ENCODE results near the gene AWAT1.
"Not testable (repeated sequence)": the region's sequence is repeated elsewhere in the genome, so short reads cannot be mapped to it uniquely, and the experiment has no call there.

AWAT1 gene

DNA sequence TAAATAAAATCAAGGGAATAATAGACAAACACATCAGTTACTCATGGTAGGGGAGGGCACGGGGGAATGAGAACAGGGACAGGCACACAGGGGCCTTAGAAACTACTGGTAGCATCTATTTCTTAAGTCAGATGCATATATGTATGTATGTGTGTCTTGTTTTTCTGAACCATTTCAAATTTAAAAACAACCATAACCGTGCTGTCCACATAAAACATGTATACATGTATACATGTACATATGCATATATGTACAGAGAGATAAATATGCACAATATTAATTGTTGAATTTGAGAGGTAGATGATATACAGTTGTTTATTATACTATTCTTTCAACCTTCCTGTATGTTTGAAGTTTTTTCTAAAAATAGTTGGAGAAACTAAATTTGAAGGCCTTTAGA, 7.8 kb upstream of the AWAT1 start:
- no peak for TF ChIP-seq EZH2phosphoT487 (IDR thresholded peaks at IDR 0.05; ENCODE audit: low read depth)
- Histone ChIP-seq H4K20me1 (ENCODE audit: insufficient read depth, low read length) (no peaks in the 10 kb centered on the region), H3K27me3 (ENCODE audit: low read depth, low read length) (no peaks in the 10 kb centered on the region)

DNA sequence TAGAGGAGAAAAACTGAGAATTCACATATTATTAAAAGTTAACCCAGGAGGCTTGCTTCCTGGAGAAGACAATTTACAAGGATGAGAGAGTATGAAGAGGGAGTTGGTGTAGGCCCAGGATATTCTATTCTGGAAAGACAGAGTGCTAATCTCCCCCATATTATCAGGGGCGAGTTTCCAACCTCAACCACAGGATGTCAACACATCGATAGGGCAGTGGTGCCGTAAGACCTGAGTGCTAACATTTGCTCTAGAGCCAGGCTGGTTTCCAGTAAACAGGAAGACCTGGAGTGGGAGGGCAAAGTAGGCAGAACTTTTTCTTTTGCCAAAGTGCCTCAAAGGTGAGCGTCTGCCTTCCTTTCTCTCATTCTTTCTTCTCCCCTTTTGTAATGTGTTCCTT, 2.8 kb upstream of the AWAT1 start:
- Histone ChIP-seq H3K9ac (ENCODE audit: low read length) (no peak overlapping the region), H3K4me1 (ENCODE audit: low read length) (no peaks in the 10 kb centered on the region), H3K9me3 (ENCODE audit: insufficient read depth, low read length) (no peaks in the 10 kb centered on the region), H2AFZ (ENCODE audit: low read depth, low read length) (no peak overlapping the region), H3K27me3 (ENCODE audit: low read depth, low read length) (no peaks in the 10 kb centered on the region), H3K4me3 (ENCODE audit: low read length) (no peak overlapping the region), H3K79me2 (ENCODE audit: low read length) (no peaks in the 10 kb centered on the region), H3K36me3 (replicated peaks; ENCODE audit: low read depth, low read length) (no peaks in the 10 kb centered on the region), H3K4me2 (ENCODE audit: low read length) (no peak overlapping the region), H3K27ac (ENCODE audit: low read length) (no peak overlapping the region), H4K20me1 (ENCODE audit: insufficient read depth, low read length) (no peaks in the 10 kb centered on the region)
- TF ChIP-seq EZH2phosphoT487 (IDR thresholded peaks at IDR 0.05; ENCODE audit: low read depth): no peak
- TF ChIP-seq, protein P1, sequence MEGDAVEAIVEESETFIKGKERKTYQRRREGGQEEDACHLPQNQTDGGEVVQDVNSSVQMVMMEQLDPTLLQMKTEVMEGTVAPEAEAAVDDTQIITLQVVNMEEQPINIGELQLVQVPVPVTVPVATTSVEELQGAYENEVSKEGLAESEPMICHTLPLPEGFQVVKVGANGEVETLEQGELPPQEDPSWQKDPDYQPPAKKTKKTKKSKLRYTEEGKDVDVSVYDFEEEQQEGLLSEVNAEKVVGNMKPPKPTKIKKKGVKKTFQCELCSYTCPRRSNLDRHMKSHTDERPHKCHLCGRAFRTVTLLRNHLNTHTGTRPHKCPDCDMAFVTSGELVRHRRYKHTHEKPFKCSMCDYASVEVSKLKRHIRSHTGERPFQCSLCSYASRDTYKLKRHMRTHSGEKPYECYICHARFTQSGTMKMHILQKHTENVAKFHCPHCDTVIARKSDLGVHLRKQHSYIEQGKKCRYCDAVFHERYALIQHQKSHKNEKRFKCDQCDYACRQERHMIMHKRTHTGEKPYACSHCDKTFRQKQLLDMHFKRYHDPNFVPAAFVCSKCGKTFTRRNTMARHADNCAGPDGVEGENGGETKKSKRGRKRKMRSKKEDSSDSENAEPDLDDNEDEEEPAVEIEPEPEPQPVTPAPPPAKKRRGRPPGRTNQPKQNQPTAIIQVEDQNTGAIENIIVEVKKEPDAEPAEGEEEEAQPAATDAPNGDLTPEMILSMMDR (IDR thresholded peaks at IDR 0.05; ENCODE audit: low read depth, low read length): no peak

More for the DNA sequence above, 7.8 kb upstream of the AWAT1 start:
- Histone ChIP-seq H3K27ac (ENCODE audit: low read length) (no peak overlapping the region), H3K9ac (ENCODE audit: low read length) (no peak overlapping the region), H3K79me2 (ENCODE audit: low read length) (no peaks in the 10 kb centered on the region), H2AFZ (ENCODE audit: low read depth, low read length) (no peak overlapping the region), H3K9me3 (ENCODE audit: insufficient read depth, low read length) (no peaks in the 10 kb centered on the region), H3K36me3 (replicated peaks; ENCODE audit: low read depth, low read length) (no peaks in the 10 kb centered on the region), H3K4me3 (ENCODE audit: low read length) (no peak overlapping the region), H3K4me1 (ENCODE audit: low read length) (no peaks in the 10 kb centered on the region), H3K4me2 (ENCODE audit: low read length) (no peak overlapping the region)

DNA sequence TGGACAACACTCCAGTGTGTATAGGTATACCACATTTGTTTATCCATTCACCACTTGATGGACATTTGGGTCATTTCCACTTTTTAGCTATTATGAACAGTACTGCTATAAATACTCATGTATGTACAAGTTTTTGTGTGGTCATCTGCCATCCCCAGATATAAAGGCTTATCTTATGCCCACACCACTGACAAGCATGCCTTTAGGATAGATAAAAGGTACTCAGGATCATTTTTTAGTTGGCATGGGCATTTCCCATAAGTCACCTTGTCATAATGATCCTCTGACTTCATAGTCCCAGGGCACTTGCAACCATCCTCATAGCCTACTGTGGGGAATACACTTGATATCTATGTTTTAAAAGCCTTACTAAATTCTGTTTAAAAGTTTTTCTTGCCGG, 6.3 kb downstream of the AWAT1 start:
- no peaks in the 10 kb centered on the region for H3K27me3 ChIP-seq (ENCODE audit: low read depth, low read length)
- no peaks in the 10 kb centered on the region for H4K20me1 ChIP-seq (ENCODE audit: insufficient read depth, low read length)
- H3K4me1 ChIP-seq (ENCODE audit: low read length): no peaks in the 10 kb centered on the region
- H2AFZ ChIP-seq (ENCODE audit: low read depth, low read length): no peak overlapping the region
- H3K9me3 ChIP-seq (ENCODE audit: insufficient read depth, low read length): no peaks in the 10 kb centered on the region
- no peaks in the 10 kb centered on the region for H3K36me3 ChIP-seq (replicated peaks; ENCODE audit: low read depth, low read length)
- H3K79me2 ChIP-seq (ENCODE audit: low read length): no peaks in the 10 kb centered on the region
- no peak overlapping the region for H3K4me2 ChIP-seq (ENCODE audit: low read length)
- H3K9ac ChIP-seq (ENCODE audit: low read length): no peak overlapping the region
- TF ChIP-seq, protein P1 (IDR thresholded peaks at IDR 0.05; ENCODE audit: low read depth, low read length): no peak
- no peak for TF ChIP-seq EZH2phosphoT487 (IDR thresholded peaks at IDR 0.05; ENCODE audit: low read depth)
- H3K27ac ChIP-seq (ENCODE audit: low read length): no peak overlapping the region
- no peak overlapping the region for H3K4me3 ChIP-seq (ENCODE audit: low read length)

DNA sequence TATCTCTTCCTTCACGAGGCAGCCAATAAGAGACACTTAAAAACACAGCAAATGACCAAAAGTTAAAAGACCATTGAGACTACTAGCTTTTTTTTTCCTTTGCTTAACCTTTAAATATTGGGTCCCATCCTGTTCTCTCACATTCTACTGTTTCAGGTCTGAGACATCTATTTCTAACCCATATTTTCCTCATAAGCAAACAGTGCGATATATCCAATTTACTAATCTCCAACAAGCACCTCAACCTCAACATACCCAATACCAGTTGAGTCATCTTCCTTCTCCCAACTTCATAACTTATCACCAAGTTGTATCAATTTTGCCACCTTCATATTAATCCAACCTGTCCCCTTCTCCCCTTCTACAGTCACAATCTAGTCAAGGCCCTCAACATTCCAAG, 7.0 kb downstream of the AWAT1 start:
- Histone ChIP-seq H3K27ac (ENCODE audit: low read length) (no peak overlapping the region), H3K4me1 (ENCODE audit: low read length) (no peaks in the 10 kb centered on the region), H3K27me3 (ENCODE audit: low read depth, low read length) (no peaks in the 10 kb centered on the region), H4K20me1 (ENCODE audit: insufficient read depth, low read length) (no peaks in the 10 kb centered on the region), H3K9ac (ENCODE audit: low read length) (no peak overlapping the region), H3K4me2 (ENCODE audit: low read length) (no peak overlapping the region), H3K4me3 (ENCODE audit: low read length) (no peak overlapping the region), H2AFZ (ENCODE audit: low read depth, low read length) (no peak overlapping the region), H3K79me2 (ENCODE audit: low read length) (no peaks in the 10 kb centered on the region), H3K36me3 (replicated peaks; ENCODE audit: low read depth, low read length) (no peaks in the 10 kb centered on the region), H3K9me3 (ENCODE audit: insufficient read depth, low read length) (no peaks in the 10 kb centered on the region)
- TF ChIP-seq EZH2phosphoT487 (IDR thresholded peaks at IDR 0.05; ENCODE audit: low read depth): no peak
- TF ChIP-seq, protein P1 (IDR thresholded peaks at IDR 0.05; ENCODE audit: low read depth, low read length): no peak

DNA sequence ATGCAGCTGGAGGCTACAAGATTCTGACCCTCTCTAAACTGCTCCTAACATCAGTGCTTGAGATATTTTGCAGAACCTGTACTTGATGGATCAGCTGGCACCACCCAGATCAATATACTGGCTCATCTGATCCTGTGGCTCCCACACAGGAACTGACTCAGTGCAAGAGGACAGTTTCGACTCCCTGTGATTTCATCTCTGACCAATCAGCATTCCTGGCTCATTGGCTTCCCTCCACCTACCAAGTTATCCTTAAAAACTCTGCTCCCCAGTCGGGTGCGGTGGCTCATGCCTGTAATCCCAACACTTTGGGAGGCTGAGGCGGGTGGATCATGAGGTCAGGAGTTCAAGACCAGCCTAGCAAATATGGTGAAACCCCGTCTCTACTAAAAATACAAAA, 9.1 kb downstream of the AWAT1 start:
- not testable (repeated sequence) for H3K9me3 ChIP-seq (ENCODE audit: insufficient read depth, low read length); H3K27me3 ChIP-seq (ENCODE audit: low read depth, low read length); H3K4me1 ChIP-seq (ENCODE audit: low read length)

More for the DNA sequence above, 9.1 kb downstream of the AWAT1 start:
- H3K36me3 ChIP-seq (replicated peaks; ENCODE audit: low read depth, low read length); H3K79me2 ChIP-seq (ENCODE audit: low read length); H3K4me2 ChIP-seq (ENCODE audit: low read length); H2AFZ ChIP-seq (ENCODE audit: low read depth, low read length); H4K20me1 ChIP-seq (ENCODE audit: insufficient read depth, low read length); H3K4me3 ChIP-seq (ENCODE audit: low read length); H3K9ac ChIP-seq (ENCODE audit: low read length); H3K27ac ChIP-seq (ENCODE audit: low read length): not testable (repeated sequence)

All from OCI-LY3 (cell line).